RWPE2 (cell line): Measurements from ENCODE around the gene NDFIP2.

Source experiments
- ATAC-seq: fragments of 200-7000 bp; cut with Tn5 transposase; 3 replicates; pipeline ENCODE4 v1.9.1; 2021; ENCODE audit warnings: low read depth
- DNase-seq: peaks from one replicate; pipeline ENCODE4 v3.0.0-alpha.2; 2020; ENCODE audit warnings: low spot score
- H3K27ac ChIP-seq: fragments of 450-650 bp; 2 replicates; pipeline ENCODE4 v1.5.1; 2017; ENCODE audit warnings: mild to moderate bottlenecking; ENCODE audit not compliant: poor library complexity, severe bottlenecking
- H3K27me3 ChIP-seq: fragments of 250-450 bp; sonication (Bioruptor Pico); 2 replicates; pipeline ENCODE4 v1.5.1; 2021; ENCODE audit warnings: mild to moderate bottlenecking, moderate library complexity; ENCODE audit not compliant: insufficient read depth, poor library complexity, severe bottlenecking
- H3K36me3 ChIP-seq: fragments of 250-450 bp; sonication (Bioruptor Pico); 2 replicates; pipeline ENCODE4 v1.5.1; 2020; ENCODE audit warnings: low read depth, mild to moderate bottlenecking, moderate library complexity
- H3K4me1 ChIP-seq: fragments of 250-450 bp; sonication (Bioruptor Pico); 2 replicates; pipeline ENCODE4 v1.5.1; 2021; ENCODE audit warnings: mild to moderate bottlenecking, moderate library complexity; ENCODE audit not compliant: insufficient read depth, poor library complexity, severe bottlenecking
- H3K4me3 ChIP-seq: fragments of 250-450 bp; sonication (Bioruptor Pico); 2 replicates; pipeline ENCODE4 v1.5.1; 2021; ENCODE audit warnings: mild to moderate bottlenecking, moderate library complexity; ENCODE audit not compliant: severe bottlenecking
- H3K9me3 ChIP-seq: fragments of 250-450 bp; sonication (Bioruptor Pico); 2 replicates; pipeline ENCODE4 v1.5.1; 2021; ENCODE audit warnings: mild to moderate bottlenecking, moderate library complexity; ENCODE audit not compliant: severe bottlenecking
- CTCF ChIP-seq: fragments of 450-650 bp; IDR thresholded peaks from one replicate; pipeline ENCODE4 v1.5.1; 2017; ENCODE audit warnings: mild to moderate bottlenecking, moderate library complexity; ENCODE audit not compliant: poor library complexity, severe bottlenecking

The NDFIP2 gene

GRCh38 chr13:79527698-79528097, 46.7 kb downstream of the NDFIP2 start:
- Histone ChIP-seq H3K9me3 (no peaks in the 10 kb centered on the region), H3K27me3 (no peaks in the 10 kb centered on the region), H3K4me3 (no peak overlapping the region), H3K27ac (peak overlapping the region; percentile 19), H3K36me3 (peaks cover 48% of the 10 kb centered on the region), H3K4me1 (peaks cover 38% of the 10 kb centered on the region)
- no peak for DNase-seq
- TF ChIP-seq CTCF = no peak
- ATAC-seq = no peak

DNA sequence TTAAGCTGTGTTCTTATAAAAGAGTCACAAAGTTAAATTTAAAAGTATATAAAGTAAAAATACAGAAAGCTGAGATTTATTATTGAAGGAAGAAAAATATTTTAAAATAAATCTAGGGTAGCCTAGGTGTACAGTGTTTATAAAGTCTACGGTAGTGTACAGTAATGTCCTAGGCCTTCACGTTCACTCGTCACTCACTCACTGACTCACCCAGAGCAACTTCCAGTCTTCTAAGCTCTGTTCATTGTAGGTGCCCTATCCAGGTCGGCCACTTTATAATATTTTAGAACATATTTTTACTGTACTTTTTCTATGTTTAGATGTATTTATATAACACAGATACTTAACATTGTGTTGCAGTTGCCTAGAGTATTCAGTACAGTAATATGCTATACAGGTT, 47.4 kb downstream of the NDFIP2 start:
- Histone ChIP-seq H3K27me3 (no peaks in the 10 kb centered on the region), H3K27ac (peak overlapping the region; percentile 19), H3K36me3 (peaks cover 49% of the 10 kb centered on the region), H3K4me1 (peaks cover 38% of the 10 kb centered on the region), H3K9me3 (no peaks in the 10 kb centered on the region), H3K4me3 (no peak overlapping the region)
- DNase-seq (no peak), ATAC-seq (peak; percentile 59; the same call in 1 of the 3 replicates)
- no peak for TF ChIP-seq CTCF

GRCh38 chr13:79528759-79529191, 47.8 kb downstream of the NDFIP2 start:
- TF ChIP-seq CTCF = no peak
- DNase-seq (no peak), ATAC-seq (no peak)
- peak overlapping the region; percentile 19 for H3K27ac ChIP-seq
- H3K9me3 ChIP-seq = no peaks in the 10 kb centered on the region
- H3K27me3 ChIP-seq = no peaks in the 10 kb centered on the region
- H3K4me1 ChIP-seq = peaks cover 38% of the 10 kb centered on the region
- no peak overlapping the region for H3K4me3 ChIP-seq
- H3K36me3 ChIP-seq = peaks cover 49% of the 10 kb centered on the region

DNA sequence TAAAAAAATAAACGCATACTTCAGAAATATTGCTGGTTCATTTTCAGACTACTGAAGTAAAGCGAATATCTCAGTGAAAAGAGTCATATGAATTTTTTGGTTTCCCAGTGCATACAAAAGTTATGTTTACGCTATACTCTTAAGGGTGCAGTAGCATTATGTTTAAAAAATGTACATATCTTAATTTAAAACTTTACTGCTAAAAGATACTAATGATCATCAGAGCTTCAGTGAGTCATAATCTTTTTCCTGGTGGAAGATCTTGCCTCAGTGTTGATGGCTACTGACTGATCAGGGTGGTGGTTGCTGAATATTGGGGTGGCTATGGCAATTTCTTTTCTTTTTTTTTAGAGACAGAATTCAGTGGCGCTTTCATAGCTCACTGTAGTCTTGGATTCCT, 48.9 kb downstream of the NDFIP2 start:
- DNase-seq (no peak), ATAC-seq (no peak)
- H3K4me1 ChIP-seq = peaks cover 31% of the 10 kb centered on the region
- no peaks in the 10 kb centered on the region for H3K27me3 ChIP-seq
- peaks cover 42% of the 10 kb centered on the region for H3K36me3 ChIP-seq
- TF ChIP-seq CTCF = no peak
- no peak overlapping the region for H3K27ac ChIP-seq
- H3K4me3 ChIP-seq = no peak overlapping the region
- H3K9me3 ChIP-seq = no peaks in the 10 kb centered on the region

- H3K9me3 ChIP-seq = no peaks in the 10 kb centered on the region
- ATAC-seq (no peak), DNase-seq (no peak)
- no peak overlapping the region for H3K4me3 ChIP-seq
- H3K4me1 ChIP-seq = peaks cover 27% of the 10 kb centered on the region
- H3K36me3 ChIP-seq = peaks cover 42% of the 10 kb centered on the region
- no peaks in the 10 kb centered on the region for H3K27me3 ChIP-seq
- no peak overlapping the region for H3K27ac ChIP-seq
- TF ChIP-seq CTCF = no peak
Measured at GRCh38 chr13:79530270-79530669, 49.3 kb downstream of the NDFIP2 start.
